NB4 (cell line): ENCODE measurements around the gene CCDC181.

Experiments
- DNase-seq: peaks from one replicate; pipeline ENCODE4 v3.0.0; 2010; ENCODE audit warnings: low read depth
- H3K4me3 ChIP-seq: one replicate; pipeline ENCODE4 v1.5.1; 2011; ENCODE audit warnings: mild to moderate bottlenecking, low read depth, low read length, moderate library complexity
- MYC ChIP-seq: IDR thresholded peaks from 2 replicates; pipeline ENCODE4 v1.6.1; 2011; ENCODE audit warnings: low read depth, low read length
- POLR2A ChIP-seq: IDR thresholded peaks from 2 replicates; pipeline ENCODE4 v1.6.1; 2011; ENCODE audit warnings: mild to moderate bottlenecking; ENCODE audit not compliant: insufficient read length; ENCODE audit errors: extremely low read depth
- TF ChIP-seq, protein P1 (sequence below): IDR thresholded peaks from 2 replicates; pipeline ENCODE4 v1.6.1; 2011; ENCODE audit warnings: low read depth, low read length
- TF ChIP-seq, protein P2 (sequence below): IDR thresholded peaks from one replicate; pipeline ENCODE4 v1.5.1; 2012; ENCODE audit warnings: low read depth, low read length

CCDC181 gene

DNA sequence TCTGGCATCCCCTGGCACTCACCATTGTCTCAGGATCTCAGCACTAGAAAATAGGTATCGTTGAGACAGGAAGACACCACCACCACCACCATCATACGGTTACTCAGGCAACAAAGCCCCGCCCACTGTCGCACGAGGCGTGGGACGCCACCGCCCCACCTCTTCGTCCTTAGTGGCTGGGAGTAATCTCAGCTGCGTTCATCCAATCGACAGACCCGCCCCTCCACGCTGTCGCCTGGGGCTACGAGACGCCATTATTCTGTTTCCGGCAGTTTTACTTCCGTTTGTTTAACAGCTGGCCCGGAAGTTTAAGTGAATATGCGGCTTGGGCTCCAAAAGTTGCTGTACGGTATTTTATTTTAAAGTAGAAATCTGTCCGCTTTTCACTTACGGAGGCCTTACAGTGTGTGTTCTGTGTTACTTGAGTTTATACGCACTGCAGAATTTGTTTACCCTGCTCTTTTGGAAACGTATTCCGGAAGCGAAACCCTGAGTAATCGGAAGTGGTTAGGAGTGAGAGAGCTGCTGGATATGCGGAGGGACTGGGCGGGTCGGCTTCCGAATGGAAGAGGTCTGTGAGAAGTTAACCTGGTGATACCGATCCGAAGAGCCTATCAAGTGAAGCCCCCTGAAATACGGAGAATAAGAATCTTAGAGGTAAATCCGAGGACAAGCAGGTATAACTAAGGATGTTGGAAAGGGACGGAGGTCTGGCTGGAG is 59.4 kb downstream of the CCDC181 start, which contains the start of the genes BLZF1 and NME7:
TSS of gene BLZF1 (plus strand) at position 510 of the 720 bp plus-strand sequence. CDS start 1,328 bp downstream, outside the sequence.
TSS of gene NME7 (minus strand) at position 112 of the 720 bp plus-strand sequence. CDS start at position 25, 87 bp downstream.
- peak; percentile 95 for DNase-seq
- H3K4me3 ChIP-seq, result peak within 1 kb of the TSS; percentile 98
- TF ChIP-seq, protein P1, sequence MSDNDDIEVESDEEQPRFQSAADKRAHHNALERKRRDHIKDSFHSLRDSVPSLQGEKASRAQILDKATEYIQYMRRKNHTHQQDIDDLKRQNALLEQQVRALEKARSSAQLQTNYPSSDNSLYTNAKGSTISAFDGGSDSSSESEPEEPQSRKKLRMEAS, result peak; percentile 87
- TF ChIP-seq, protein P2, sequence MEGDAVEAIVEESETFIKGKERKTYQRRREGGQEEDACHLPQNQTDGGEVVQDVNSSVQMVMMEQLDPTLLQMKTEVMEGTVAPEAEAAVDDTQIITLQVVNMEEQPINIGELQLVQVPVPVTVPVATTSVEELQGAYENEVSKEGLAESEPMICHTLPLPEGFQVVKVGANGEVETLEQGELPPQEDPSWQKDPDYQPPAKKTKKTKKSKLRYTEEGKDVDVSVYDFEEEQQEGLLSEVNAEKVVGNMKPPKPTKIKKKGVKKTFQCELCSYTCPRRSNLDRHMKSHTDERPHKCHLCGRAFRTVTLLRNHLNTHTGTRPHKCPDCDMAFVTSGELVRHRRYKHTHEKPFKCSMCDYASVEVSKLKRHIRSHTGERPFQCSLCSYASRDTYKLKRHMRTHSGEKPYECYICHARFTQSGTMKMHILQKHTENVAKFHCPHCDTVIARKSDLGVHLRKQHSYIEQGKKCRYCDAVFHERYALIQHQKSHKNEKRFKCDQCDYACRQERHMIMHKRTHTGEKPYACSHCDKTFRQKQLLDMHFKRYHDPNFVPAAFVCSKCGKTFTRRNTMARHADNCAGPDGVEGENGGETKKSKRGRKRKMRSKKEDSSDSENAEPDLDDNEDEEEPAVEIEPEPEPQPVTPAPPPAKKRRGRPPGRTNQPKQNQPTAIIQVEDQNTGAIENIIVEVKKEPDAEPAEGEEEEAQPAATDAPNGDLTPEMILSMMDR, result no peak
- peak; percentile 85 for TF ChIP-seq MYC
- no peak for TF ChIP-seq POLR2A

DNA sequence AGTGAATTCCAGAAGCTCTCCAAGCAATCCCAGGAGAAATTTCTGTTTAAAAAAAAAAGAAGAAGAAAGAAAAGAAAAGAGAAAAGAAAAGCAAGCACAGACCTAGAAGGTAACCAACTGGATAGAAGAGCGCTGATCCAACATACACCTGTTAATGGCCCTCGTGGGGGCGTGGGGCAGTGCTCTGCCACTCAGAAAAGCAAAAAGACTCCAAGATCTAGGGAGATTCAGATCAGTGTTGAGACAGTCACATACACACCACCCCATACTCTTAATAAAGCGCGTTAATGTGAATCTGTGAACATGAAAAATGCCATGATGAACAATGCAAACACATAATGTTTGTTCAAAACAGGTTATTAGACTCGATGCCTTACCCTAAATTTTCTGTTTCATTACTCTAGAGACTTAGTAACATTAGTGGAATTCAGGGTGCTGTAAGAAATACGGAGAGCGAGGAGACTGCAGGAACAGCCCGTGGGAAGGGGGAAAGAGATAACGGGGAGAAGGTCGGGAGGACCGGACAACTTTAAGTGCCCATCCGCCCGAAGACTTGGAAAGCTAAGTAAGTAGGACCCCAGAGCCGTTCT is 60.1 kb downstream of the CCDC181 start:
- peak overlapping the region; percentile 98 for H3K4me3 ChIP-seq
- peak; percentile 3 for DNase-seq
- no peak for TF ChIP-seq POLR2A
- TF ChIP-seq, protein P2, result no peak
- TF ChIP-seq, protein P1, result no peak
- no peak for TF ChIP-seq MYC

DNA sequence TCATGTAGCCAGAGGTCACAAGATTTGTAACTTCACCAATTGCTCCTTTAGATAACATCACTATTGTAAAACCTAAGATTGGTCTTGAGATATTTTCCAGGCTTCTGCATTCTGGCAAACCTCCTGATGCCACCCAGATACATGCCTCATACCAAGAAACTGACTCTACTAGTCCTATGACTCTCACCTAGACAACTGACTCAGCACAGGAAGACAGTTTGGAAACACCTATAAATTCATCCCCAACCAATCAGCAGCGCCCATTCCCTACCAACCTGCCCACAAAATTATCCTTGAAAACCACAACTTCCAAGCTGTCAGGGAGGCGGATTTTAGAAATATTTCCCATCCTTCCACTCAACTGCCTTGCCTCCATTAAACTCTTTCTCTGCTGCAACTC is 62.3 kb downstream of the CCDC181 start:
- TF ChIP-seq MYC, result no peak
- TF ChIP-seq, protein P2, result no peak
- TF ChIP-seq POLR2A, result no peak
- TF ChIP-seq, protein P1, result no peak
- H3K4me3 ChIP-seq, result no peak overlapping the region
- no peak for DNase-seq

DNA sequence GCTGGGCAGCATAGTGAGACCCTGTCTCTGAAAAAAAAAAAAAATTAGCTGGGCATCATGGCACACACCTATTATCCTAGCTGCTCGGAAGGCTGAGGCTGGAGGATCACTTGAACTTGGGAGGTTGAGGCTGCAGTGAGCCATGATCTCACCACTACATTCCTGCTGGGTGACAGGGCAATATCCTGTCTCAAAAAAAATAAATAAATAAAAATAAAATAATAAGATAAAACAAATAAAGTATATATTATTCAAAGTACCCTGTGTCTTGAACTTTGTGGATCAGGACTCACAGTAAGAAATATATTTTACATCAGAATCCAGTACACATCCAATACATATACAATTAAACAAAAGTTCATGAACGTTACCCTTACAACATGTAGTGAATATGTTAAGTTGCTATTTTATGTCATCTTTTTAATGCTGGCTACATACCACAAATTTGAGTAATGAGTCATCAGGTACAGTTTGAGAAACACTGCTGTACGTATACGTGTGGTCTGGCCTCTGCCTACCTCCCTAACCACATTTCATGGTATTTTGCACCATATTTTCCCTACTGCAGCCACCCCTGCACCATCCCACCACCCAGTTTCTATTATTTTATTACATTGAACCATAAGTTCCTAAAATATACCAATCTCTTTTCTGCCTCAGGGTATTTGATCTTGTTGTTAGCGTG is 64.1 kb downstream of the CCDC181 start:
- no peak overlapping the region for H3K4me3 ChIP-seq
- TF ChIP-seq, protein P2, result no peak
- no peak for TF ChIP-seq POLR2A
- TF ChIP-seq MYC, result no peak
- TF ChIP-seq, protein P1, result no peak
- DNase-seq, result peak; percentile 69

DNA sequence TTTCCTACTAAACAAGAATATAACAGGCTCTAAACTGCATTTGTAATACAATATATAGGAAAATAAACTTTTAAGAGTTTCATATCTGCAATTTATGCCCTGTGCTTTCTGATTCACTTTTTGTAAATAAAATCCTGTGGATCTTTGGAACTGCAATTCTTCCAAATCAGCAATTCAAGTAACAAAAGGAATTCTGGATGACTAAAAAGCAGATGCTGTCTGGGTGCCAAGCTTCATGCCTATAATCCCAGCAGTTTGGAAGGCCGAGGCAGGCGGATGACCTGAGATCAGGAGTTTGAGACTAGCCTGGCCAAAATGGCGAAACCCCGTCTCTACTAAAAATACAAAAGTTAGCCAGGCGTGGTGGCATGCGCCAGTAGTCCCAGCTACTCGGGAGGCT is 66.0 kb downstream of the CCDC181 start:
- no peak overlapping the region for H3K4me3 ChIP-seq
- no peak for DNase-seq
- TF ChIP-seq MYC (no peak), POLR2A (no peak)
- TF ChIP-seq, protein P2, result no peak
- TF ChIP-seq, protein P1, result no peak
